ENCODE data around the gene GYS2.
A peak's percentile ranks its signal among the peaks of the same experiment; 100 is the strongest.
"Not testable (repeated sequence)": the region's sequence is repeated elsewhere in the genome, so short reads cannot be mapped to it uniquely, and the experiment has no call there.

GYS2 gene

GRCh38 chr12:21617030-21617429, 12.4 kb upstream of the GYS2 start:
- Mint-ChIP-seq H3K4me1 (peaks cover 13% of the 10 kb centered on the region), H3K27ac (no peak overlapping the region), H3K36me3 (no peaks in the 10 kb centered on the region), H3K9me3 (no peaks in the 10 kb centered on the region), H3K4me3 (no peak overlapping the region), H3K27me3 (no peaks in the 10 kb centered on the region)
- no peak for ATAC-seq

- H3K27ac Mint-ChIP-seq: no peak overlapping the region
- peak; percentile 57 for ATAC-seq
- peaks cover 13% of the 10 kb centered on the region for H3K4me1 Mint-ChIP-seq
Observed at GRCh38 chr12:21615431-21615830, 10.8 kb upstream of the GYS2 start.

GRCh38 chr12:21614506-21614905, 9.9 kb upstream of the GYS2 start:
- no peaks in the 10 kb centered on the region for H3K27me3 Mint-ChIP-seq
- H3K27ac Mint-ChIP-seq: no peak overlapping the region

More at GRCh38 chr12:21615431-21615830, 10.8 kb upstream of the GYS2 start:
- H3K9me3 Mint-ChIP-seq: no peaks in the 10 kb centered on the region
- no peaks in the 10 kb centered on the region for H3K36me3 Mint-ChIP-seq
- H3K4me3 Mint-ChIP-seq: no peak overlapping the region
- no peaks in the 10 kb centered on the region for H3K27me3 Mint-ChIP-seq

GRCh38 chr12:21613931-21614330, 9.3 kb upstream of the GYS2 start:
- Mint-ChIP-seq H3K9me3 (no peaks in the 10 kb centered on the region), H3K27me3 (no peaks in the 10 kb centered on the region), H3K27ac (no peak overlapping the region), H3K4me1 (peaks cover 13% of the 10 kb centered on the region), H3K4me3 (no peak overlapping the region), H3K36me3 (no peaks in the 10 kb centered on the region)
- no peak for ATAC-seq

More at GRCh38 chr12:21614506-21614905, 9.9 kb upstream of the GYS2 start:
- ATAC-seq: no peak
- Mint-ChIP-seq H3K4me1 (peaks cover 13% of the 10 kb centered on the region), H3K36me3 (no peaks in the 10 kb centered on the region), H3K4me3 (no peak overlapping the region), H3K9me3 (no peaks in the 10 kb centered on the region)

GRCh38 chr12:21608196-21608595, 3.5 kb upstream of the GYS2 start:
- Mint-ChIP-seq H3K27me3 (no peaks in the 10 kb centered on the region), H3K9me3 (no peaks in the 10 kb centered on the region), H3K36me3 (no peaks in the 10 kb centered on the region), H3K27ac (no peak overlapping the region), H3K4me3 (no peak overlapping the region), H3K4me1 (no peaks in the 10 kb centered on the region)
- ATAC-seq: no peak

- no peaks in the 10 kb centered on the region for H3K36me3 Mint-ChIP-seq
- ATAC-seq: no peak
- no peaks in the 10 kb centered on the region for H3K4me1 Mint-ChIP-seq
- no peak overlapping the region for H3K4me3 Mint-ChIP-seq
- H3K27ac Mint-ChIP-seq: no peak overlapping the region
- no peaks in the 10 kb centered on the region for H3K9me3 Mint-ChIP-seq
- no peaks in the 10 kb centered on the region for H3K27me3 Mint-ChIP-seq
Observed at GRCh38 chr12:21607701-21608100, 3.1 kb upstream of the GYS2 start.

GRCh38 chr12:21606175-21606574, 1.5 kb upstream of the GYS2 start:
- no peak overlapping the region for H3K27ac Mint-ChIP-seq
- H3K4me3 Mint-ChIP-seq: no peak overlapping the region
- no peaks in the 10 kb centered on the region for H3K4me1 Mint-ChIP-seq
- H3K27me3 Mint-ChIP-seq: no peaks in the 10 kb centered on the region
- no peaks in the 10 kb centered on the region for H3K9me3 Mint-ChIP-seq
- no peaks in the 10 kb centered on the region for H3K36me3 Mint-ChIP-seq
- ATAC-seq: no peak

- ATAC-seq: no peak
- H3K4me3 Mint-ChIP-seq: no peak overlapping the region
- H3K36me3 Mint-ChIP-seq: no peaks in the 10 kb centered on the region
- H3K9me3 Mint-ChIP-seq: no peaks in the 10 kb centered on the region
- peaks cover 9% of the 10 kb centered on the region for H3K4me1 Mint-ChIP-seq
- H3K27ac Mint-ChIP-seq: no peak overlapping the region
- no peaks in the 10 kb centered on the region for H3K27me3 Mint-ChIP-seq
Observed at GRCh38 chr12:21602774-21603173, 1.9 kb downstream of the GYS2 start.

GRCh38 chr12:21600196-21600595, 4.5 kb downstream of the GYS2 start:
- no peaks in the 10 kb centered on the region for H3K36me3 Mint-ChIP-seq
- no peak overlapping the region for H3K4me3 Mint-ChIP-seq
- no peaks in the 10 kb centered on the region for H3K9me3 Mint-ChIP-seq
- no peak overlapping the region for H3K27ac Mint-ChIP-seq
- peaks cover 23% of the 10 kb centered on the region for H3K4me1 Mint-ChIP-seq
- ATAC-seq: no peak
- H3K27me3 Mint-ChIP-seq: no peaks in the 10 kb centered on the region

- Mint-ChIP-seq H3K9me3 (no peaks in the 10 kb centered on the region), H3K4me3 (peak overlapping the region; percentile 8), H3K27ac (peak overlapping the region; percentile 27), H3K36me3 (no peaks in the 10 kb centered on the region), H3K27me3 (no peaks in the 10 kb centered on the region), H3K4me1 (peaks cover 23% of the 10 kb centered on the region)
- ATAC-seq: peak; percentile 87
Observed at GRCh38 chr12:21599143-21599999, 5.3 kb downstream of the GYS2 start.

GRCh38 chr12:21598651-21599050, 6.0 kb downstream of the GYS2 start:
- Mint-ChIP-seq H3K27me3 (no peaks in the 10 kb centered on the region), H3K9me3 (no peaks in the 10 kb centered on the region), H3K36me3 (no peaks in the 10 kb centered on the region), H3K4me3 (no peak overlapping the region), H3K27ac (peak overlapping the region; percentile 27), H3K4me1 (peaks cover 23% of the 10 kb centered on the region)
- no peak for ATAC-seq

- not testable (repeated sequence) for H3K27me3 Mint-ChIP-seq, ATAC-seq, H3K27ac Mint-ChIP-seq, H3K4me3 Mint-ChIP-seq
- H3K9me3 Mint-ChIP-seq: peaks cover 15% of the 10 kb centered on the region
- peaks cover 23% of the 10 kb centered on the region for H3K4me1 Mint-ChIP-seq
- peaks cover 15% of the 10 kb centered on the region for H3K36me3 Mint-ChIP-seq
Observed at GRCh38 chr12:21595356-21595755, 9.3 kb downstream of the GYS2 start.

- no peak for ATAC-seq
- Mint-ChIP-seq H3K27me3 (no peaks in the 10 kb centered on the region), H3K27ac (no peak overlapping the region), H3K4me3 (no peak overlapping the region), H3K9me3 (peaks cover under 1% of the 10 kb centered on the region), H3K36me3 (no peaks in the 10 kb centered on the region), H3K4me1 (no peaks in the 10 kb centered on the region)
Observed at GRCh38 chr12:21585485-21585884, 19.2 kb downstream of the GYS2 start.

- not testable (repeated sequence) for ATAC-seq, H3K27me3 Mint-ChIP-seq, H3K4me3 Mint-ChIP-seq, H3K4me1 Mint-ChIP-seq, H3K27ac Mint-ChIP-seq, H3K36me3 Mint-ChIP-seq, H3K9me3 Mint-ChIP-seq
Observed at GRCh38 chr12:21584403-21585182, 20.1 kb downstream of the GYS2 start.

GRCh38 chr12:21583587-21583986, 21.1 kb downstream of the GYS2 start:
- peaks cover 15% of the 10 kb centered on the region for H3K27me3 Mint-ChIP-seq
- no peak overlapping the region for H3K4me3 Mint-ChIP-seq
- H3K36me3 Mint-ChIP-seq: no peaks in the 10 kb centered on the region
- no peak for ATAC-seq
- H3K27ac Mint-ChIP-seq: no peak overlapping the region
- H3K9me3 Mint-ChIP-seq: no peaks in the 10 kb centered on the region
- H3K4me1 Mint-ChIP-seq: no peaks in the 10 kb centered on the region
